Stimulated activated CD4-positive, alpha-beta T cell treated with anti-CD3 and anti-CD28 coated beads, Interleukin-4, amount 100 ng/mL, for 1 hour (primary cell): Measurements from ENCODE around the gene AFF3.
"Not testable (repeated sequence)": the region's sequence is repeated elsewhere in the genome, so short reads cannot be mapped to it uniquely, and the experiment has no call there.

Source experiments
- DNase-seq: peaks from one replicate; pipeline ENCODE4 v3.0.0-alpha.2; 2020

The AFF3 gene

GRCh38 chr2:100148883-100149282, 6.5 kb upstream of the AFF3 start:
- no peak for DNase-seq

- no peak for DNase-seq
Measured at GRCh38 chr2:100146657-100146960, 4.2 kb upstream of the AFF3 start.

- DNase-seq = no peak
Measured at GRCh38 chr2:100145893-100146656, 3.7 kb upstream of the AFF3 start.

GRCh38 chr2:100143286-100143685, 896 bp upstream of the AFF3 start:
- no peak for DNase-seq

GRCh38 chr2:100141906-100142305, 484 bp downstream of the AFF3 start:
- no peak for DNase-seq

- no peak for DNase-seq
Measured at GRCh38 chr2:100140582-100140981, 1.8 kb downstream of the AFF3 start.

GRCh38 chr2:100137866-100138570, 4.4 kb downstream of the AFF3 start:
- DNase-seq = no peak

GRCh38 chr2:100137318-100137717, 5.1 kb downstream of the AFF3 start:
- no peak for DNase-seq

- DNase-seq = no peak
Measured at GRCh38 chr2:100136310-100136709, 6.1 kb downstream of the AFF3 start.

GRCh38 chr2:100135415-100135814, 7.0 kb downstream of the AFF3 start:
- DNase-seq = no peak

- no peak for DNase-seq
Measured at GRCh38 chr2:100130595-100131391, 11.6 kb downstream of the AFF3 start.

GRCh38 chr2:100126897-100127401, 15.4 kb downstream of the AFF3 start:
- no peak for DNase-seq

GRCh38 chr2:100126201-100126600, 16.2 kb downstream of the AFF3 start:
- no peak for DNase-seq

GRCh38 chr2:100125626-100126025, 16.8 kb downstream of the AFF3 start:
- DNase-seq = no peak

- no peak for DNase-seq
Measured at GRCh38 chr2:100124761-100125160, 17.6 kb downstream of the AFF3 start.

- DNase-seq = no peak
Measured at GRCh38 chr2:100121124-100121718, 21.2 kb downstream of the AFF3 start.

GRCh38 chr2:100119235-100119634, 23.2 kb downstream of the AFF3 start:
- no peak for DNase-seq

GRCh38 chr2:100113990-100114433, 28.4 kb downstream of the AFF3 start:
- no peak for DNase-seq

GRCh38 chr2:100110614-100111000, 31.8 kb downstream of the AFF3 start:
- DNase-seq = no peak

GRCh38 chr2:100109986-100110613, 32.3 kb downstream of the AFF3 start:
- no peak for DNase-seq

GRCh38 chr2:100108648-100109020, 33.8 kb downstream of the AFF3 start:
- DNase-seq = not testable (repeated sequence)

- no peak for DNase-seq
Measured at GRCh38 chr2:100107906-100108647, 34.3 kb downstream of the AFF3 start.
